Neural cell (in vitro differentiated cells): ENCODE results near the gene SKI. TPM values are rescaled to one million over a fixed set of nuclear protein-coding genes. Genes with fewer than 3 reads are reported as not detected.

Source experiments
- H2AFZ ChIP-seq: fragments of 200-600, 300-800 bp; sonication (generic), shearing (Covaris generic); 2 replicates; pipeline ENCODE4 v1.6.0; 2014; ENCODE audit warnings: low read depth, mild to moderate bottlenecking, antibody characterized with exemption, low read length, moderate library complexity
- H3F3A ChIP-seq: fragments of 200-600 bp; shearing (Covaris generic); 2 replicates; pipeline ENCODE4 v1.6.1; 2016; ENCODE audit warnings: mild to moderate bottlenecking, moderate library complexity, mixed read lengths, antibody characterized with exemption, low read length; ENCODE audit not compliant: insufficient read depth, poor library complexity, severe bottlenecking
- H3K27ac ChIP-seq: fragments of 200-600, 300-800 bp; sonication (generic), shearing (Covaris generic); 2 replicates; pipeline ENCODE4 v1.5.1; 2014; ENCODE audit warnings: mild to moderate bottlenecking, low read length, moderate library complexity
- H3K27me3 ChIP-seq: fragments of 300-800, 200-600 bp; sonication (generic), shearing (Covaris generic); 2 replicates; pipeline ENCODE4 v1.6.0; 2014; ENCODE audit warnings: mild to moderate bottlenecking, low read depth, low read length, moderate library complexity; ENCODE audit not compliant: insufficient read depth
- H3K36me3 ChIP-seq: fragments of 300-800, 200-600 bp; sonication (generic), shearing (Covaris generic); 2 replicates; pipeline ENCODE4 v1.5.1; 2014; ENCODE audit warnings: mild to moderate bottlenecking, antibody characterized with exemption, low read length, moderate library complexity; ENCODE audit not compliant: insufficient read depth
- H3K4me2 ChIP-seq: fragments of 300-800, 200-600 bp; sonication (generic), shearing (Covaris generic); 2 replicates; pipeline ENCODE4 v1.6.0; 2014; ENCODE audit warnings: mild to moderate bottlenecking, low read length
- H3K4me3 ChIP-seq: fragments of 300-800, 200-600 bp; sonication (generic), shearing (Covaris generic); 2 replicates; pipeline ENCODE4 v1.5.1; 2014; ENCODE audit warnings: mild to moderate bottlenecking, low read length, moderate library complexity
- H3K79me2 ChIP-seq: fragments of 200-600 bp; shearing (Covaris generic); replicated peaks from 2 replicates; pipeline ENCODE4 v1.6.0; 2014; ENCODE audit warnings: mild to moderate bottlenecking, low read length, moderate library complexity; ENCODE audit not compliant: insufficient read depth
- H3K9ac ChIP-seq: fragments of 300-800, 200-600 bp; sonication (generic), shearing (Covaris generic); 2 replicates; pipeline ENCODE4 v1.6.1; 2016; ENCODE audit warnings: mild to moderate bottlenecking, low read length, mixed read lengths
- H3K9me2 ChIP-seq: fragments of 200-600 bp; shearing (Covaris generic); 2 replicates; pipeline ENCODE4 v1.6.1; 2016; ENCODE audit warnings: mild to moderate bottlenecking, low read length, mixed read lengths; ENCODE audit not compliant: insufficient read depth
- H3K9me3 ChIP-seq: fragments of 200-600, 300-800 bp; sonication (generic), shearing (Covaris generic); 2 replicates; pipeline ENCODE4 v1.6.1; 2016; ENCODE audit warnings: mild to moderate bottlenecking, mixed run types, low read length, moderate library complexity, mixed read lengths
- H4K20me1 ChIP-seq: fragments of 200-600 bp; shearing (Covaris generic); 2 replicates; pipeline ENCODE4 v1.6.1; 2016; ENCODE audit warnings: mild to moderate bottlenecking, mixed run types; ENCODE audit not compliant: insufficient read depth
- EP300 ChIP-seq: fragments of 450-650 bp; conservative IDR thresholded peaks from 2 replicates; pipeline ENCODE4 v1.6.1; 2014; ENCODE audit warnings: antibody characterized with exemption, mild to moderate bottlenecking, moderate library complexity; ENCODE audit not compliant: poor library complexity, severe bottlenecking
- EZH2 ChIP-seq: fragments of 200-600, 300-800 bp; shearing (Covaris generic), sonication (generic); IDR thresholded peaks from 2 replicates; pipeline ENCODE4 v1.6.1; 2014; ENCODE audit warnings: antibody characterized with exemption, low read length, borderline replicate concordance, mild to moderate bottlenecking; ENCODE audit not compliant: insufficient read depth, poor library complexity, severe bottlenecking
- MXI1 ChIP-seq: fragments of 450-650 bp; conservative IDR thresholded peaks from 2 replicates; pipeline ENCODE4 v1.6.1; 2014; ENCODE audit warnings: antibody characterized with exemption, mild to moderate bottlenecking; ENCODE audit not compliant: poor library complexity, severe bottlenecking
- POLR2AphosphoS5 ChIP-seq: IDR thresholded peaks from 2 replicates; pipeline ENCODE4 v1.6.1; 2012
- RAD21 ChIP-seq: fragments of 450-650 bp; conservative IDR thresholded peaks from 2 replicates; pipeline ENCODE4 v1.6.1; 2014; ENCODE audit warnings: antibody characterized with exemption, mild to moderate bottlenecking, moderate library complexity
- SMC3 ChIP-seq: fragments of 450-650 bp; conservative IDR thresholded peaks from 2 replicates; pipeline ENCODE4 v1.6.1; 2014; ENCODE audit warnings: antibody characterized with exemption, mild to moderate bottlenecking, moderate library complexity; ENCODE audit not compliant: poor library complexity
- TAF1 ChIP-seq: IDR thresholded peaks from 2 replicates; pipeline ENCODE4 v1.6.1; 2012; ENCODE audit warnings: low read depth
- polyA plus RNA-seq: library from polyadenylated mRNA; depleted of rRNA; stranded (reverse); fragments of >200 nt; gene quantifications from 2 replicates; pipeline ENCODE4 v1.2.3, GENCODE V29; 2014
- TF ChIP-seq, protein P1 (sequence below): IDR thresholded peaks from 2 replicates; pipeline ENCODE4 v1.6.1; 2012; ENCODE audit warnings: borderline replicate concordance
- TF ChIP-seq, protein P2 (sequence below): fragments of 450-650 bp; IDR thresholded peaks from 2 replicates; pipeline ENCODE4 v1.5.1; 2014; ENCODE audit warnings: antibody characterized with exemption, mild to moderate bottlenecking, moderate library complexity; ENCODE audit not compliant: poor library complexity, severe bottlenecking

The SKI gene
- polyA plus RNA-seq, 1 donor from 2014 or later, result 4.1 TPM

GRCh38 chr1:2348346-2349325 is 120.5 kb downstream of the SKI start:
- no peak overlapping the region for H3K4me2 ChIP-seq
- no peaks in the 10 kb centered on the region for H3K79me2 ChIP-seq
- H4K20me1 ChIP-seq, result no peaks in the 10 kb centered on the region
- H2AFZ ChIP-seq, result no peak overlapping the region
- no peak for TF ChIP-seq POLR2AphosphoS5
- no peak for TF ChIP-seq TAF1
- no peak for TF ChIP-seq EZH2
- no peak for TF ChIP-seq SMC3
- no peak for TF ChIP-seq RAD21
- TF ChIP-seq, protein P1, sequence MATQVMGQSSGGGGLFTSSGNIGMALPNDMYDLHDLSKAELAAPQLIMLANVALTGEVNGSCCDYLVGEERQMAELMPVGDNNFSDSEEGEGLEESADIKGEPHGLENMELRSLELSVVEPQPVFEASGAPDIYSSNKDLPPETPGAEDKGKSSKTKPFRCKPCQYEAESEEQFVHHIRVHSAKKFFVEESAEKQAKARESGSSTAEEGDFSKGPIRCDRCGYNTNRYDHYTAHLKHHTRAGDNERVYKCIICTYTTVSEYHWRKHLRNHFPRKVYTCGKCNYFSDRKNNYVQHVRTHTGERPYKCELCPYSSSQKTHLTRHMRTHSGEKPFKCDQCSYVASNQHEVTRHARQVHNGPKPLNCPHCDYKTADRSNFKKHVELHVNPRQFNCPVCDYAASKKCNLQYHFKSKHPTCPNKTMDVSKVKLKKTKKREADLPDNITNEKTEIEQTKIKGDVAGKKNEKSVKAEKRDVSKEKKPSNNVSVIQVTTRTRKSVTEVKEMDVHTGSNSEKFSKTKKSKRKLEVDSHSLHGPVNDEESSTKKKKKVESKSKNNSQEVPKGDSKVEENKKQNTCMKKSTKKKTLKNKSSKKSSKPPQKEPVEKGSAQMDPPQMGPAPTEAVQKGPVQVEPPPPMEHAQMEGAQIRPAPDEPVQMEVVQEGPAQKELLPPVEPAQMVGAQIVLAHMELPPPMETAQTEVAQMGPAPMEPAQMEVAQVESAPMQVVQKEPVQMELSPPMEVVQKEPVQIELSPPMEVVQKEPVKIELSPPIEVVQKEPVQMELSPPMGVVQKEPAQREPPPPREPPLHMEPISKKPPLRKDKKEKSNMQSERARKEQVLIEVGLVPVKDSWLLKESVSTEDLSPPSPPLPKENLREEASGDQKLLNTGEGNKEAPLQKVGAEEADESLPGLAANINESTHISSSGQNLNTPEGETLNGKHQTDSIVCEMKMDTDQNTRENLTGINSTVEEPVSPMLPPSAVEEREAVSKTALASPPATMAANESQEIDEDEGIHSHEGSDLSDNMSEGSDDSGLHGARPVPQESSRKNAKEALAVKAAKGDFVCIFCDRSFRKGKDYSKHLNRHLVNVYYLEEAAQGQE, result no peak
- TF ChIP-seq, protein P2, sequence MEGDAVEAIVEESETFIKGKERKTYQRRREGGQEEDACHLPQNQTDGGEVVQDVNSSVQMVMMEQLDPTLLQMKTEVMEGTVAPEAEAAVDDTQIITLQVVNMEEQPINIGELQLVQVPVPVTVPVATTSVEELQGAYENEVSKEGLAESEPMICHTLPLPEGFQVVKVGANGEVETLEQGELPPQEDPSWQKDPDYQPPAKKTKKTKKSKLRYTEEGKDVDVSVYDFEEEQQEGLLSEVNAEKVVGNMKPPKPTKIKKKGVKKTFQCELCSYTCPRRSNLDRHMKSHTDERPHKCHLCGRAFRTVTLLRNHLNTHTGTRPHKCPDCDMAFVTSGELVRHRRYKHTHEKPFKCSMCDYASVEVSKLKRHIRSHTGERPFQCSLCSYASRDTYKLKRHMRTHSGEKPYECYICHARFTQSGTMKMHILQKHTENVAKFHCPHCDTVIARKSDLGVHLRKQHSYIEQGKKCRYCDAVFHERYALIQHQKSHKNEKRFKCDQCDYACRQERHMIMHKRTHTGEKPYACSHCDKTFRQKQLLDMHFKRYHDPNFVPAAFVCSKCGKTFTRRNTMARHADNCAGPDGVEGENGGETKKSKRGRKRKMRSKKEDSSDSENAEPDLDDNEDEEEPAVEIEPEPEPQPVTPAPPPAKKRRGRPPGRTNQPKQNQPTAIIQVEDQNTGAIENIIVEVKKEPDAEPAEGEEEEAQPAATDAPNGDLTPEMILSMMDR, result no peak
- no peak for TF ChIP-seq MXI1
- TF ChIP-seq EP300, result no peak
- H3K9ac ChIP-seq, result no peak overlapping the region
- H3K27ac ChIP-seq, result no peak overlapping the region
- H3K27me3 ChIP-seq, result no peaks in the 10 kb centered on the region
- H3K36me3 ChIP-seq, result no peaks in the 10 kb centered on the region
- no peak overlapping the region for H3K4me3 ChIP-seq
- H3K9me3 ChIP-seq, result no peaks in the 10 kb centered on the region
- no peaks in the 10 kb centered on the region for H3K9me2 ChIP-seq
- no peaks in the 10 kb centered on the region for H3F3A ChIP-seq

GRCh38 chr1:2349806-2350205 is 121.7 kb downstream of the SKI start:
- no peaks in the 10 kb centered on the region for H3F3A ChIP-seq
- H3K9ac ChIP-seq, result no peak overlapping the region
- no peak overlapping the region for H3K27ac ChIP-seq
- H3K36me3 ChIP-seq, result no peaks in the 10 kb centered on the region
- no peaks in the 10 kb centered on the region for H4K20me1 ChIP-seq
- TF ChIP-seq EZH2, result no peak
- no peak for TF ChIP-seq RAD21
- TF ChIP-seq MXI1, result no peak
- no peak for TF ChIP-seq EP300
- no peak for TF ChIP-seq SMC3
- TF ChIP-seq, protein P2, result no peak
- TF ChIP-seq, protein P1, result no peak
- TF ChIP-seq TAF1, result no peak
- no peak for TF ChIP-seq POLR2AphosphoS5
- H3K4me2 ChIP-seq, result no peak overlapping the region
- no peaks in the 10 kb centered on the region for H3K9me2 ChIP-seq
- H3K79me2 ChIP-seq, result no peaks in the 10 kb centered on the region
- H3K27me3 ChIP-seq, result no peaks in the 10 kb centered on the region
- no peaks in the 10 kb centered on the region for H3K9me3 ChIP-seq
- no peak overlapping the region for H2AFZ ChIP-seq
- no peak overlapping the region for H3K4me3 ChIP-seq
